Measurements from ENCODE around the gene SPATA32. TPM values are rescaled to one million over a fixed set of nuclear protein-coding genes. Genes with fewer than 3 reads are reported as not detected.

Gene SPATA32
- total and polyA plus RNA-seq, 2 experiments from 2014 or later, result 0.45 TPM; not detected in 1

DNA sequence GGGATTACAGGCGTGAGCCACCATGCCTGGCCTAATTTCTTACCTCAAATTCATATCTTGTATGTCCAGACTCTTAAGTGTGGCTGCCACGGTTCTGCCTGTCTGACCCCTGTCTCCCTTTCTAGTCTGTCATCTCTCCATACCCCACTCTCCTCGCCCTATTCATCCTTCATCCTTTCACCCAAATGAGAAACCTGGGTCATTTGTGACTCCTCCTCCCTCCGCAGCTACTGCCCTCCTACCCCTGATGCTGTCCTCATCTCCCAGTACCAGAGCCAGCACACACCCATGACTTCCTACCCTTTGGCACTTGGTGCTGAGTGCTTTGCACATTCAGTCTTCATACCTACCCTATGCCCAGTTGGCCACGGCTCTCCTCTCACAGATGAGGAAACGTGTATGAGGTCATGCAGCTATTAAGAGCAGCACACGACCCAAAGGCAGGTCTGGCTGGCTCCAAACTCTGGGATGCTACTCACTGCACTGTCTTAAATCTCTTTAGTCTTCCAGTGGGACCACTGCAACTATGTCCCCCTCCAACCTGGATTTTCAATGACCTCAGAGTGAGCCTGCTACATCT is 1.6 kb downstream of the SPATA32 start:
- Histone ChIP-seq H3K27me3 (peaks cover 4% of the 10 kb centered on the region), H3K36me3 (peaks cover 3% of the 10 kb centered on the region), H3K9me3 (ENCODE audit: low read depth) (no peaks in the 10 kb centered on the region), H3K4me1 (ENCODE audit: low read depth) (peaks cover 10% of the 10 kb centered on the region), H3K27ac (no peak overlapping the region), H3K4me3 (no peak overlapping the region)
- TF ChIP-seq CTCF (IDR thresholded peaks at IDR 0.05; ENCODE audit: low read depth, low read length), result no peak
- DNase-seq (ENCODE audit: low read depth in 1 of 2, low spot score in 1 of 2), result no peak

- no peak for DNase-seq (ENCODE audit: low read depth in 1 of 2, low spot score in 1 of 2)
- no peak for TF ChIP-seq CTCF (IDR thresholded peaks at IDR 0.05; ENCODE audit: low read depth, low read length)
- Histone ChIP-seq H3K9me3 (ENCODE audit: low read depth) (no peaks in the 10 kb centered on the region), H3K27ac (no peak overlapping the region), H3K4me3 (no peak overlapping the region), H3K4me1 (ENCODE audit: low read depth) (peaks cover 9% of the 10 kb centered on the region), H3K36me3 (no peaks in the 10 kb centered on the region), H3K27me3 (peaks cover 4% of the 10 kb centered on the region)
These were observed 2.9 kb downstream of the SPATA32 start for GRCh38 chr17:45258981-45259380.

- no peak for DNase-seq (ENCODE audit: low read depth in 1 of 2, low spot score in 1 of 2)
These were observed 4.8 kb downstream of the SPATA32 start for GRCh38 chr17:45257115-45257514.

GRCh38 chr17:45256114-45256966 is 5.6 kb downstream of the SPATA32 start:
- no peaks in the 10 kb centered on the region for H3K36me3 ChIP-seq
- DNase-seq (ENCODE audit: low read depth in 1 of 2, low spot score in 1 of 2), result no peak
- no peak overlapping the region for H3K27ac ChIP-seq
- peaks cover 4% of the 10 kb centered on the region for H3K27me3 ChIP-seq
- H3K4me1 ChIP-seq (ENCODE audit: low read depth), result no peaks in the 10 kb centered on the region
- TF ChIP-seq CTCF (IDR thresholded peaks at IDR 0.05; ENCODE audit: low read depth, low read length), result peak; percentile 12
- no peaks in the 10 kb centered on the region for H3K9me3 ChIP-seq (ENCODE audit: low read depth)
- no peak overlapping the region for H3K4me3 ChIP-seq

More at GRCh38 chr17:45257115-45257514, 4.8 kb downstream of the SPATA32 start:
- Histone ChIP-seq H3K27ac (no peak overlapping the region), H3K4me3 (no peak overlapping the region), H3K4me1 (ENCODE audit: low read depth) (no peaks in the 10 kb centered on the region), H3K27me3 (peaks cover 4% of the 10 kb centered on the region), H3K9me3 (ENCODE audit: low read depth) (no peaks in the 10 kb centered on the region), H3K36me3 (no peaks in the 10 kb centered on the region)
- TF ChIP-seq CTCF (IDR thresholded peaks at IDR 0.05; ENCODE audit: low read depth, low read length), result no peak

DNA sequence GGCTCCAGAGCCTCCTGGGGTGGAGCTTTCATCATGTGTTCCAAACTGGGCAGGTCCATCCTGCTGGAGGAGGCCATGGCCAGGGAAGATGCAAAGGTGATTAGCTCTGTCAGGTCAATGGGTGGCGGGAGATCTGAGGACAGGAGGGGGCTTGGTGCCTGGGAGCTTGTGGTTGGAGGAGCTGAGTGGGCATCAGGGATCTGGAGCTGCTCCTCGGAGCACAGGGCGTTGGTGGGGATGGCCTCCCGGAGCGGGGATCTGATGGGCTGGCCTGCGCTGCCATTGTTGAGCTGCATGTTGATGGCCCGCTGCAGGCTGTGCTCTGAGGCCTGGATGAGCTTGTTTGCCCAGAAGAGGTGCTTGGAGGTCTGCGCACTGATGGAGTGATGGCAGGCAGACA is 6.5 kb downstream of the SPATA32 start:
- Histone ChIP-seq H3K27me3 (peaks cover under 1% of the 10 kb centered on the region), H3K4me1 (ENCODE audit: low read depth) (no peaks in the 10 kb centered on the region), H3K9me3 (ENCODE audit: low read depth) (no peaks in the 10 kb centered on the region), H3K27ac (no peak overlapping the region), H3K36me3 (no peaks in the 10 kb centered on the region), H3K4me3 (no peak overlapping the region)
- DNase-seq (ENCODE audit: low read depth in 1 of 2, low spot score in 1 of 2), result no peak
- no peak for TF ChIP-seq CTCF (IDR thresholded peaks at IDR 0.05; ENCODE audit: low read depth, low read length)

Measured in cardiac muscle cell (in vitro differentiated cells and primary cell).